NT2/D1 (cell line): Measurements from ENCODE around the gene ARRB2.

Source experiments
- SUZ12 ChIP-seq: IDR thresholded peaks from 2 replicates; pipeline ENCODE4 v1.6.1; 2011; ENCODE audit not compliant: insufficient read length, insufficient read depth; ENCODE audit errors: extremely low read depth
- ZNF274 ChIP-seq: IDR thresholded peaks from 2 replicates; pipeline ENCODE4 v1.6.1; 2011; ENCODE audit warnings: mild to moderate bottlenecking, low read depth, low read length

DNA sequence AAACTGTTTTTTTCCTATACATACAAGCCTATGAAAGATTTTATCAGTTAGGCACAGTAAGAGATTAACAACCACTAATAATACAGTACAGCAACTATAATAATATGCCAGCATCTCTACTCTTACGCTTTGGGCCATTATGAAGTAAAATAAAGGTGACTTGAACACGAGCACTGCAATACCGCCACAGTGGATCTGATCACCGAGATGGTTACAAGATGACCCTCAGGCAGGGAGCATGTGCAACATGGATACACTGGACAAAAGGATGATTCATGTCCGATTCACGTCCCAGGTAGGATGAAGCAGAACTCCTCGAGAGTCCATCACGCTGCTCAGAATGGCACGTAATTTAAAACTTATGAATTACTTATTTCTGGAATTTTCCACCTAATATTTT, 17.0 kb upstream of the ARRB2 start:
- TF ChIP-seq ZNF274, result no peak
- no peak for TF ChIP-seq SUZ12
